CD14-positive monocyte (primary cell): ENCODE results near the gene OR51A7. TPM values are rescaled to one million over a fixed set of nuclear protein-coding genes. Genes with fewer than 3 reads are reported as not detected.
"Not testable (repeated sequence)": the region's sequence is repeated elsewhere in the genome, so short reads cannot be mapped to it uniquely, and the experiment has no call there.

ENCODE experiments used
- DNase-seq, 3 donors: peaks; one replicate each; pipeline ENCODE4 v3.0.0-alpha.2; 2011 to 2022
- H2AFZ ChIP-seq: 2 replicates; pipeline ENCODE4 v1.6.0; 2012; ENCODE audit warnings: mild to moderate bottlenecking, low read depth, low read length, inconsistent platforms; ENCODE audit not compliant: insufficient read depth, poor library complexity, severe bottlenecking
- H3K27ac ChIP-seq, 2 donors: 1 replicate in 1 of 2; 2 replicates in 1 of 2; pipeline ENCODE4 v1.5.1; 2012 to 2013; ENCODE audit warnings: low read length in 2 of 2, control low read depth in 1 of 2, inconsistent platforms in 1 of 2, low read depth in 1 of 2, mild to moderate bottlenecking in 1 of 2
- H3K27me3 ChIP-seq, 2 donors: one replicate each; pipeline versions ENCODE4 v1.6.0 to v1.6.1; 2011 to 2013; ENCODE audit warnings: low read length in 2 of 2; ENCODE audit not compliant: control insufficient read depth in 2 of 2, insufficient read depth in 2 of 2
- H3K36me3 ChIP-seq, 2 donors: replicated peaks in 1 of 2; 1 replicate in 1 of 2; 2 replicates in 1 of 2; pipeline versions ENCODE4 v1.5.1 to v1.6.1; 2012 to 2013; ENCODE audit warnings: low read length in 2 of 2, control low read depth in 1 of 2, inconsistent platforms in 1 of 2, mild to moderate bottlenecking in 1 of 2; ENCODE audit not compliant: insufficient read depth in 2 of 2, control insufficient read depth in 1 of 2
- H3K4me1 ChIP-seq, 2 donors: 1 replicate in 1 of 2; 2 replicates in 1 of 2; pipeline versions ENCODE4 v1.5.1 to v1.6.1; 2012 to 2013; ENCODE audit warnings: low read length in 2 of 2, control low read depth in 1 of 2, inconsistent platforms in 1 of 2, mild to moderate bottlenecking in 1 of 2, moderate library complexity in 1 of 2; ENCODE audit not compliant: insufficient read depth in 2 of 2, control insufficient read depth in 1 of 2
- H3K4me2 ChIP-seq: replicated peaks from 2 replicates; pipeline ENCODE3; 2012; ENCODE audit warnings: low read length, moderate library complexity, mild to moderate bottlenecking; ENCODE audit not compliant: poor library complexity, severe bottlenecking; ENCODE audit errors: extremely low read depth
- H3K4me3 ChIP-seq, 3 experiments: fragments of 200-600 bp in 1 of 3; sonication (generic) in 1 of 3; replicated peaks in 1 of 3; 1 replicate in 2 of 3; 2 replicates in 1 of 3; pipeline ENCODE4 v1.5.1; 2011 to 2013; ENCODE audit warnings: low read length in 3 of 3, mild to moderate bottlenecking in 3 of 3, control low read depth in 2 of 3, low read depth in 2 of 3, inconsistent platforms in 1 of 3, moderate library complexity in 1 of 3
- H3K79me2 ChIP-seq: 2 replicates; pipeline ENCODE4 v1.6.0; 2012; ENCODE audit warnings: mild to moderate bottlenecking, control low read depth, inconsistent platforms, low read length, moderate library complexity; ENCODE audit not compliant: insufficient read depth
- H3K9ac ChIP-seq: 2 replicates; pipeline ENCODE4 v1.6.0; 2017; ENCODE audit warnings: low read length, mild to moderate bottlenecking; ENCODE audit not compliant: insufficient read depth, poor library complexity, severe bottlenecking
- H3K9me3 ChIP-seq, 2 donors: replicated peaks in 1 of 2; 1 replicate in 1 of 2; 2 replicates in 1 of 2; pipeline versions ENCODE4 v1.5.1 to v1.6.1; 2012 to 2013; ENCODE audit warnings: low read length in 2 of 2, control low read depth in 1 of 2; ENCODE audit not compliant: control insufficient read depth in 1 of 2, insufficient read depth in 1 of 2
- H4K20me1 ChIP-seq: 2 replicates; pipeline ENCODE4 v1.6.0; 2012; ENCODE audit warnings: mild to moderate bottlenecking, low read length, control low read depth, moderate library complexity; ENCODE audit not compliant: insufficient read depth
- H3K27ac Mint-ChIP-seq, 7 donors: one replicate each; pipeline ENCODE4 v1.8.0; 2020; ENCODE audit warnings: mild to moderate bottlenecking in 7 of 7, mixed read lengths in 7 of 7, moderate library complexity in 6 of 7, inconsistent platforms in 2 of 7
- H3K27me3 Mint-ChIP-seq, 3 donors: one replicate each; pipeline ENCODE4 v1.8.0; 2021 to 2022; ENCODE audit warnings: low read depth in 3 of 3, mild to moderate bottlenecking in 3 of 3, mixed read lengths in 3 of 3, moderate library complexity in 3 of 3, inconsistent platforms in 1 of 3
- H3K36me3 Mint-ChIP-seq, 2 donors: one replicate each; pipeline ENCODE4 v1.8.0; 2020; ENCODE audit warnings: mixed read lengths in 2 of 2, inconsistent platforms in 1 of 2, mild to moderate bottlenecking in 1 of 2
- H3K4me1 Mint-ChIP-seq: one replicate; pipeline ENCODE4 v1.8.0; 2020; ENCODE audit warnings: mild to moderate bottlenecking, mixed read lengths
- H3K4me3 Mint-ChIP-seq, 2 donors: one replicate each; pipeline ENCODE4 v1.8.0; 2020; ENCODE audit warnings: mild to moderate bottlenecking in 2 of 2, mixed read lengths in 2 of 2, moderate library complexity in 1 of 2
- H3K9me3 Mint-ChIP-seq, 7 donors: one replicate each; pipeline ENCODE4 v1.8.0; 2020 to 2022; ENCODE audit warnings: mixed read lengths in 7 of 7, mild to moderate bottlenecking in 6 of 7, moderate library complexity in 6 of 7, inconsistent platforms in 2 of 7
- CTCF ChIP-seq: fragments of 200-600 bp; IDR thresholded peaks from one replicate; pipeline ENCODE4 v1.8.0; 2022; ENCODE audit warnings: antibody characterized with exemption, mild to moderate bottlenecking
- WGBS: methylation state at CpG from one replicate; pipeline ENCODE4 v1.1.5; 2013; ENCODE audit warnings: missing lambda C conversion rate; ENCODE audit not compliant: insufficient coverage; 5-methylcytosine and 5-hydroxymethylcytosine counted together
- intact Hi-C, 2 donors: fragments of 100-400 bp; cut with micrococcal nuclease; formaldehyde crosslinking; loops; one replicate each; pipeline versions ENCODE4 v1.15.0 to v1.15.1; 2023
- polyA minus RNA-seq: library from RNA; depleted of rRNA, polyadenylated mRNA; stranded (reverse); fragments of >200 nt; gene quantifications from 2 replicates; pipeline ENCODE4 v1.2.3, GENCODE V29; 2012
- polyA plus RNA-seq, 3 donors: library from polyadenylated mRNA; depleted of rRNA in 1 of 3; unstranded in 2 of 3; stranded (reverse) in 1 of 3; fragments of 300-500 nt in 2 of 3; fragments of >200 nt in 1 of 3; fragmentation: Illumina TruSeq in 2 of 3; gene quantifications; 1 replicate in 2 of 3; 2 replicates in 1 of 3; pipeline ENCODE4 v1.2.3, GENCODE V29; 2012 to 2021
- total RNA-seq, 12 experiments: library from RNA in 1 of 12; stranded (reverse) in 1 of 12; fragments of 120-200 nt in 1 of 12; gene quantifications; one replicate each; pipeline ENCODE4 v1.2.4 and lab custom pipeline; 2013 to 2026; ENCODE audit warnings: mixed read lengths in 6 of 12, inconsistent platforms in 1 of 12

Gene OR51A7, protein sequence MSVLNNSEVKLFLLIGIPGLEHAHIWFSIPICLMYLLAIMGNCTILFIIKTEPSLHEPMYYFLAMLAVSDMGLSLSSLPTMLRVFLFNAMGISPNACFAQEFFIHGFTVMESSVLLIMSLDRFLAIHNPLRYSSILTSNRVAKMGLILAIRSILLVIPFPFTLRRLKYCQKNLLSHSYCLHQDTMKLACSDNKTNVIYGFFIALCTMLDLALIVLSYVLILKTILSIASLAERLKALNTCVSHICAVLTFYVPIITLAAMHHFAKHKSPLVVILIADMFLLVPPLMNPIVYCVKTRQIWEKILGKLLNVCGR
- total RNA-seq (2013), result not detected
- polyA plus RNA-seq (not detected), polyA minus RNA-seq (not detected in 2 replicates), total RNA-seq (lab: John Stamatoyannopoulos, UW) (0 to 1.2 (median 0) reads per million in 11 experiments)

- H3K27ac Mint-ChIP-seq, result no peak within 1 kb of the TSS
- Histone ChIP-seq H3K9me3 (no peaks in the 10 kb centered on the region), H3K27ac (no peak within 1 kb of the TSS)
Measured at GRCh38 chr11:4903484-4903883, at the start of gene OR51A7. TSS of gene OR51A7 (plus strand) at chr11:4903783. CDS start at chr11:4907370, 3,587 bp downstream.

GRCh38 chr11:4854286-4854685 is 49.3 kb upstream of the OR51A7 start:
- H3K4me2 ChIP-seq, H3K27ac ChIP-seq, H3K9me3 Mint-ChIP-seq, H3K4me1 ChIP-seq, intact Hi-C loops, H3K79me2 ChIP-seq, H3K4me3 ChIP-seq, H3K27ac Mint-ChIP-seq, H3K4me1 Mint-ChIP-seq, H2AFZ ChIP-seq, H3K27me3 ChIP-seq, DNase-seq, H3K36me3 Mint-ChIP-seq, H3K4me3 Mint-ChIP-seq, H3K9ac ChIP-seq, H3K9me3 ChIP-seq, H3K36me3 ChIP-seq, H3K27me3 Mint-ChIP-seq, H4K20me1 ChIP-seq: not testable (repeated sequence)
- 96% methylated on average over 6 of the region's 7 CpGs for whole genome bisulfite sequencing

More at GRCh38 chr11:4903484-4903883, at the start of gene OR51A7:
- H3K79me2 ChIP-seq, result no peaks in the 10 kb centered on the region
- H2AFZ ChIP-seq, result no peak within 1 kb of the TSS
- H3K36me3 ChIP-seq, result no peaks in the 10 kb centered on the region
- Mint-ChIP-seq H3K9me3 (peaks cover 0 to 3% (median 0%) of the 10 kb centered on the region in 7 donors), H3K36me3 (no peaks in the 10 kb centered on the region), H3K4me3 (no peak within 1 kb of the TSS), H3K27me3 (no peaks in the 10 kb centered on the region), H3K4me1 (no peaks in the 10 kb centered on the region)
- H3K4me2 ChIP-seq, result no peak within 1 kb of the TSS
- DNase-seq, result no peak
- H3K27me3 ChIP-seq, result no peaks in the 10 kb centered on the region
- no peak within 1 kb of the TSS for H3K4me3 ChIP-seq
- H3K4me1 ChIP-seq, result no peaks in the 10 kb centered on the region
- no peaks in the 10 kb centered on the region for H4K20me1 ChIP-seq
- intact Hi-C loops, result no loop called here
- TF ChIP-seq CTCF, result no peak
- H3K9ac ChIP-seq, result no peak within 1 kb of the TSS
